Liver (tissue), 3 donors: ENCODE results near the gene ANKRD9.

Experiments used
- CTCF ChIP-seq: fragments of 150-350 bp; IDR thresholded peaks from 2 replicates; pipeline ENCODE4 v1.5.1; 2017; ENCODE audit warnings: improper control_type of control experiment, low read depth, low read length; ENCODE audit not compliant: missing input control
- EGR1 ChIP-seq, 2 donors: IDR thresholded peaks; 2 replicates each; pipeline ENCODE4 v1.6.1; 2016 to 2018; ENCODE audit warnings: antibody characterized with exemption in 2 of 2, low read depth in 2 of 2
- FOXA1 ChIP-seq: IDR thresholded peaks from 2 replicates; pipeline ENCODE4 v1.6.1; 2016; ENCODE audit warnings: antibody characterized with exemption
- HNF4G ChIP-seq: IDR thresholded peaks from 2 replicates; pipeline ENCODE4 v1.6.1; 2016; ENCODE audit warnings: antibody characterized with exemption
- RXRA ChIP-seq, 2 donors: IDR thresholded peaks; 2 replicates each; pipeline ENCODE4 v1.6.1; 2017 to 2018; ENCODE audit warnings: antibody characterized with exemption in 2 of 2, mild to moderate bottlenecking in 1 of 2
- YY1 ChIP-seq: IDR thresholded peaks from 2 replicates; pipeline ENCODE4 v1.6.1; 2016; ENCODE audit warnings: antibody characterized with exemption, mild to moderate bottlenecking
- donor health status: healthy.
- donor health status: healthy.

- TF ChIP-seq FOXA1: no peak
- no peak for TF ChIP-seq HNF4G
- TF ChIP-seq RXRA (IDR thresholded peaks at IDR 0.05): no peak
- TF ChIP-seq CTCF: no peak
- TF ChIP-seq YY1: no peak
- no peak for TF ChIP-seq EGR1 (IDR thresholded peaks at IDR 0.05; ENCODE audit: low read depth in 2 of 2)
Measured at GRCh38 chr14:102497998-102498677, 11.4 kb downstream of the ANKRD9 start.
